SK-N-SH (cell line): ENCODE data around the gene BRI3BP. TPM values are rescaled to one million over a fixed set of nuclear protein-coding genes. Genes with fewer than 3 reads are reported as not detected.

Experiments used
- CTCF ChIA-PET: fragments of 300-600, 350-600 bp; formaldehyde crosslinking; extraction: SDS; loops from one replicate; lab custom pipeline; 2021; lab: Yijun Ruan, JAX
- POLR2A ChIA-PET: fragments of 350-600 bp; sonication (Branson Sonifier 250); formaldehyde crosslinking; extraction: SDS; loops from one replicate; lab custom pipeline; 2020; ENCODE audit warnings: antibody characterized with exemption, inconsistent platforms; lab: Yijun Ruan, JAX
- DNase-seq: peaks from one replicate; pipeline ENCODE4 v3.0.0; 2012
- H2AFZ ChIP-seq: fragments of 200-600 bp; sonication (generic); 2 replicates; pipeline ENCODE4 v1.8.1; 2016; ENCODE audit warnings: antibody characterized with exemption, mild to moderate bottlenecking, low read depth
- H3F3A ChIP-seq: fragments of 200-600 bp; sonication (generic); replicated peaks from 2 replicates; pipeline ENCODE3; 2016; ENCODE audit warnings: antibody characterized with exemption, mild to moderate bottlenecking; ENCODE audit not compliant: insufficient read depth
- H3K27ac ChIP-seq, 2 experiments: fragments of 200-500 bp in 1 of 2; fragments of 200-600 bp in 1 of 2; sonication (Bioruptor generic) in 1 of 2; sonication (generic), shearing (Covaris generic) in 1 of 2; 2 replicates each; pipeline versions ENCODE4 v1.5.1 to v1.6.1; 2014 to 2016; ENCODE audit warnings: low read depth in 2 of 2, inconsistent platforms in 1 of 2, low read length in 1 of 2, mild to moderate bottlenecking in 1 of 2, mixed read lengths in 1 of 2
- H3K27me3 ChIP-seq: fragments of 200-600 bp; sonication (generic), shearing (Covaris generic); 2 replicates; pipeline ENCODE4 v1.6.1; 2016; ENCODE audit warnings: mixed run types; ENCODE audit not compliant: insufficient read depth
- H3K36me3 ChIP-seq, 2 experiments: fragments of 200-500 bp in 1 of 2; fragments of 200-600 bp in 1 of 2; sonication (Bioruptor generic) in 1 of 2; sonication (generic) in 1 of 2; replicated peaks in 1 of 2; 2 replicates each; pipeline versions ENCODE3 to v1.5.1; 2014 to 2016; ENCODE audit warnings: low read length in 1 of 2, mild to moderate bottlenecking in 1 of 2; ENCODE audit not compliant: insufficient read depth in 2 of 2, control insufficient read depth in 1 of 2
- H3K4me1 ChIP-seq, 2 experiments: fragments of 200-500 bp in 1 of 2; fragments of 200-600 bp in 1 of 2; sonication (Bioruptor generic) in 1 of 2; sonication (generic), shearing (Covaris generic) in 1 of 2; 2 replicates each; pipeline versions ENCODE4 v1.5.1 to v1.6.1; 2014 to 2016; ENCODE audit warnings: low read depth in 1 of 2, low read length in 1 of 2, mixed run types in 1 of 2; ENCODE audit not compliant: insufficient read depth in 2 of 2, control insufficient read depth in 1 of 2
- H3K4me2 ChIP-seq: fragments of 200-600 bp; sonication (generic), shearing (Covaris generic); 2 replicates; pipeline ENCODE4 v1.6.1; 2017; ENCODE audit warnings: mixed run types
- H3K4me3 ChIP-seq, 2 experiments: fragments of 200-500 bp in 1 of 2; fragments of 200-600 bp in 1 of 2; sonication (Bioruptor generic) in 1 of 2; sonication (generic), shearing (Covaris generic) in 1 of 2; 2 replicates each; pipeline versions ENCODE4 v1.5.1 to v1.8.1; 2014 to 2016; ENCODE audit warnings: low read depth in 2 of 2, inconsistent platforms in 1 of 2, low read length in 1 of 2, mild to moderate bottlenecking in 1 of 2, mixed read lengths in 1 of 2, moderate library complexity in 1 of 2
- H3K79me2 ChIP-seq: fragments of 200-600 bp; sonication (generic); 2 replicates; pipeline ENCODE4 v1.8.1; 2017; ENCODE audit warnings: mild to moderate bottlenecking; ENCODE audit not compliant: insufficient read depth
- H3K9ac ChIP-seq: fragments of 200-600 bp; sonication (generic); 2 replicates; pipeline ENCODE4 v1.6.1; 2017; ENCODE audit warnings: mixed run types
- H3K9me2 ChIP-seq: fragments of 200-600 bp; sonication (generic); 2 replicates; pipeline ENCODE4 v1.6.1; 2017; ENCODE audit warnings: mixed run types
- H3K9me3 ChIP-seq: fragments of 200-600 bp; sonication (generic); 2 replicates; pipeline ENCODE4 v1.6.1; 2017; ENCODE audit warnings: mixed run types, mild to moderate bottlenecking, moderate library complexity
- H4K20me1 ChIP-seq: fragments of 200-600 bp; sonication (generic); 2 replicates; pipeline ENCODE4 v1.6.1; 2017; ENCODE audit warnings: mild to moderate bottlenecking, mixed run types; ENCODE audit not compliant: insufficient read depth
- ELF1 ChIP-seq: IDR thresholded peaks from 2 replicates; pipeline ENCODE4 v1.4.0; 2012
- FOSL2 ChIP-seq: IDR thresholded peaks from 2 replicates; pipeline ENCODE4 v1.4.0; 2012; ENCODE audit warnings: low read depth, mild to moderate bottlenecking, moderate library complexity, borderline replicate concordance
- FOXM1 ChIP-seq: IDR thresholded peaks from 2 replicates; pipeline ENCODE4 v1.4.0; 2012; ENCODE audit warnings: low read depth, mild to moderate bottlenecking
- GABPA ChIP-seq: IDR thresholded peaks from 2 replicates; pipeline ENCODE4 v1.4.0; 2012; ENCODE audit warnings: low read depth, mild to moderate bottlenecking
- JUND ChIP-seq: IDR thresholded peaks from 2 replicates; pipeline ENCODE4 v1.4.0; 2012
- NFIC ChIP-seq: IDR thresholded peaks from 2 replicates; pipeline ENCODE4 v1.4.0; 2012; ENCODE audit warnings: borderline replicate concordance
- NRF1 ChIP-seq: IDR thresholded peaks from 2 replicates; pipeline ENCODE4 v1.6.1; 2012; ENCODE audit warnings: low read depth, mild to moderate bottlenecking, low read length
- RCOR1 ChIP-seq: fragments of 150-350 bp; IDR thresholded peaks from 2 replicates; pipeline ENCODE4 v1.6.1; 2017; ENCODE audit warnings: antibody characterized with exemption, low read length
- REST ChIP-seq: IDR thresholded peaks from 2 replicates; pipeline ENCODE4 v1.6.1; 2012; ENCODE audit warnings: mild to moderate bottlenecking, low read depth, low read length, moderate library complexity
- RFX5 ChIP-seq: IDR thresholded peaks from 2 replicates; pipeline ENCODE4 v1.6.1; 2012; ENCODE audit warnings: mild to moderate bottlenecking, improper control_type of control experiment, low read length
- RXRA ChIP-seq: IDR thresholded peaks from 2 replicates; pipeline ENCODE4 v1.4.0; 2012; ENCODE audit warnings: low read depth, mild to moderate bottlenecking, borderline replicate concordance
- SMC3 ChIP-seq: IDR thresholded peaks from 2 replicates; pipeline ENCODE4 v1.6.1; 2012; ENCODE audit warnings: low read depth, low read length, improper control_type of control experiment
- TCF12 ChIP-seq: IDR thresholded peaks from 2 replicates; pipeline ENCODE4 v1.4.0; 2012
- TEAD4 ChIP-seq: IDR thresholded peaks from 2 replicates; pipeline ENCODE4 v1.4.0; 2012; ENCODE audit warnings: mild to moderate bottlenecking, borderline replicate concordance; ENCODE audit not compliant: insufficient read depth
- USF1 ChIP-seq: IDR thresholded peaks from 2 replicates; pipeline ENCODE4 v1.4.0; 2012; ENCODE audit warnings: low read depth, borderline replicate concordance
- WGBS: methylation state at CpG from one replicate; pipeline ENCODE4 v1.1.6; 2017; ENCODE audit warnings: low lambda C conversion rate; 5-methylcytosine and 5-hydroxymethylcytosine counted together
- polyA plus RNA-seq, 3 experiments: library from polyadenylated mRNA; depleted of rRNA; stranded (reverse); fragments of >200 nt; gene quantifications; 2 replicates each; pipeline ENCODE4 v1.2.3, GENCODE V29; 2012
- TF ChIP-seq, protein P1 (sequence below): fragments of 150-350 bp; IDR thresholded peaks from 2 replicates; pipeline ENCODE4 v1.6.1; 2016; ENCODE audit warnings: mild to moderate bottlenecking, low read depth, low read length
- TF ChIP-seq, protein P2 (sequence below): fragments of 200-600 bp; sonication (generic); IDR thresholded peaks from 2 replicates; pipeline ENCODE4 v1.6.1; 2017; ENCODE audit warnings: antibody characterized with exemption, mild to moderate bottlenecking, moderate library complexity
- TF ChIP-seq, protein P3 (sequence below): fragments of 150-350 bp; IDR thresholded peaks from 2 replicates; pipeline ENCODE4 v1.6.1; 2017; ENCODE audit warnings: antibody characterized with exemption, low read length, low read depth, borderline replicate concordance

The BRI3BP gene
- polyA plus RNA-seq, 1 of the 3 experiments (the other 2 are of a cell fraction) = 3.8 TPM

DNA sequence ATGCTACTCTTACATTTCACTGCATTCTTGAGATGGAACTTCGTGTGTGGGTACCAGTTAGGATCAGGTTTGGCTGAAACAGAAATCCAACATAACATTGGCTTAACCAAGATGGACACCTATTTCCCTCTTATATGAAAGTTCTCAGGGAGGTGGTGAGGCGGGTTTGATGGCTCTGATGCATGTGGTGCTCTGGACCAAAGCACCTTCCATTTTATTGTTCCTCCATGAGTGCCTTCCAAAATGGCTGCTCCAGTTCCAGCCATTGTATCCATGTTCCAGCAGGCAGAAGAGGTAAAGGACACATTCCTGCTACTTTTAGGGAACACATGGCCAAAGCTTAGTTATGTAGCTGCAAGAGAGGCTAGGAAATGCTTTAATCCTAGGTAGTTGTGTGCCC is 29.6 kb downstream of the BRI3BP start:
- ChIA-PET POLR2A (no interaction called here), CTCF (no interaction called here)
- Histone ChIP-seq H3K9me3 (no peaks in the 10 kb centered on the region), H3F3A (no peaks in the 10 kb centered on the region), H3K27ac (no peak overlapping the region), H3K79me2 (no peaks in the 10 kb centered on the region), H3K27me3 (no peaks in the 10 kb centered on the region), H3K4me3 (no peak overlapping the region), H3K36me3 (no peaks in the 10 kb centered on the region), H2AFZ (no peak overlapping the region), H3K4me2 (no peak overlapping the region), H4K20me1 (no peaks in the 10 kb centered on the region), H3K4me1 (no peaks in the 10 kb centered on the region), H3K9ac (no peak overlapping the region), H3K9me2 (no peaks in the 10 kb centered on the region)
- WGBS = 100% methylated on average over 2 of the region's 2 CpGs
- TF ChIP-seq GABPA = no peak
- TF ChIP-seq ELF1 = no peak
- no peak for TF ChIP-seq SMC3
- TF ChIP-seq REST = no peak
- TF ChIP-seq USF1 = no peak
- TF ChIP-seq NFIC = no peak
- DNase-seq = no peak

DNA sequence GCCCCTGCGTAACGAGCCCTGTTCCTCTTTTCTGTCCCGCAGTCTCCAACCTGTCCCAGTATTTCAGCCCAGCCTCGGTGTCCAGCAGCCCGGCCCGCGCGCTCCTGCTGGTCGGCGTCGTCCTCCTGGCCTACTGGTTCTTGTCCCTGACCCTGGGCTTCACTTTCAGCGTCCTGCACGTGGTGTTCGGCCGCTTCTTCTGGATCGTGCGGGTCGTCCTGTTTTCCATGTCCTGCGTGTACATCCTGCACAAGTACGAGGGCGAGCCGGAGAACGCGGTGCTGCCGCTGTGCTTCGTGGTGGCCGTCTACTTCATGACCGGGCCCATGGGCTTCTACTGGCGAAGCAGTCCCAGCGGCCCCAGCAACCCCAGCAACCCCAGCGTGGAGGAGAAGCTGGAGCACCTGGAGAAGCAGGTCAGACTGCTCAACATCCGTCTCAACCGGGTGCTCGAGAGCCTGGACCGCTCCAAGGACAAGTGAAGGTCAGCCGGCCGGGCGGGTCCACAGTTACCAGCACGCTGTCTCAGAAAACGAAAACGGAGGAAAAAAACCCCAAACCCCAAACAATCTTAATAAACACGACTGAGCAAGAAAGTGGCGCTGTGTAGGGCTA is 31.6 kb downstream of the BRI3BP start:
- CTCF ChIA-PET = no interaction called here
- Histone ChIP-seq H3K4me2 (no peak overlapping the region), H2AFZ (no peak overlapping the region), H3F3A (peaks cover 3% of the 10 kb centered on the region), H3K4me1 (peaks cover 0 to 2% of the 10 kb centered on the region in 2 experiments; a peak in 1 of 4 replicates), H3K27me3 (no peaks in the 10 kb centered on the region), H4K20me1 (no peaks in the 10 kb centered on the region), H3K9ac (no peak overlapping the region), H3K9me2 (no peaks in the 10 kb centered on the region), H3K27ac (no peak overlapping the region), H3K4me3 (no peak overlapping the region), H3K36me3 (no peaks in the 10 kb centered on the region), H3K9me3 (no peaks in the 10 kb centered on the region), H3K79me2 (no peaks in the 10 kb centered on the region)
- POLR2A ChIA-PET = no interaction called here
- DNase-seq = no peak
- 95% methylated on average over 42 of the region's 43 CpGs for WGBS
- TF ChIP-seq FOSL2 = no peak
- no peak for TF ChIP-seq JUND
- no peak for TF ChIP-seq RCOR1
- TF ChIP-seq RXRA = no peak
- TF ChIP-seq ELF1 = no peak
- TF ChIP-seq, protein P1, sequence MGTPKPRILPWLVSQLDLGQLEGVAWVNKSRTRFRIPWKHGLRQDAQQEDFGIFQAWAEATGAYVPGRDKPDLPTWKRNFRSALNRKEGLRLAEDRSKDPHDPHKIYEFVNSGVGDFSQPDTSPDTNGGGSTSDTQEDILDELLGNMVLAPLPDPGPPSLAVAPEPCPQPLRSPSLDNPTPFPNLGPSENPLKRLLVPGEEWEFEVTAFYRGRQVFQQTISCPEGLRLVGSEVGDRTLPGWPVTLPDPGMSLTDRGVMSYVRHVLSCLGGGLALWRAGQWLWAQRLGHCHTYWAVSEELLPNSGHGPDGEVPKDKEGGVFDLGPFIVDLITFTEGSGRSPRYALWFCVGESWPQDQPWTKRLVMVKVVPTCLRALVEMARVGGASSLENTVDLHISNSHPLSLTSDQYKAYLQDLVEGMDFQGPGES = no peak
- TF ChIP-seq, protein P2, sequence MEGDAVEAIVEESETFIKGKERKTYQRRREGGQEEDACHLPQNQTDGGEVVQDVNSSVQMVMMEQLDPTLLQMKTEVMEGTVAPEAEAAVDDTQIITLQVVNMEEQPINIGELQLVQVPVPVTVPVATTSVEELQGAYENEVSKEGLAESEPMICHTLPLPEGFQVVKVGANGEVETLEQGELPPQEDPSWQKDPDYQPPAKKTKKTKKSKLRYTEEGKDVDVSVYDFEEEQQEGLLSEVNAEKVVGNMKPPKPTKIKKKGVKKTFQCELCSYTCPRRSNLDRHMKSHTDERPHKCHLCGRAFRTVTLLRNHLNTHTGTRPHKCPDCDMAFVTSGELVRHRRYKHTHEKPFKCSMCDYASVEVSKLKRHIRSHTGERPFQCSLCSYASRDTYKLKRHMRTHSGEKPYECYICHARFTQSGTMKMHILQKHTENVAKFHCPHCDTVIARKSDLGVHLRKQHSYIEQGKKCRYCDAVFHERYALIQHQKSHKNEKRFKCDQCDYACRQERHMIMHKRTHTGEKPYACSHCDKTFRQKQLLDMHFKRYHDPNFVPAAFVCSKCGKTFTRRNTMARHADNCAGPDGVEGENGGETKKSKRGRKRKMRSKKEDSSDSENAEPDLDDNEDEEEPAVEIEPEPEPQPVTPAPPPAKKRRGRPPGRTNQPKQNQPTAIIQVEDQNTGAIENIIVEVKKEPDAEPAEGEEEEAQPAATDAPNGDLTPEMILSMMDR = no peak
- no peak for TF ChIP-seq TEAD4
- no peak for TF ChIP-seq TCF12
- TF ChIP-seq USF1 = no peak
- TF ChIP-seq, protein P3, sequence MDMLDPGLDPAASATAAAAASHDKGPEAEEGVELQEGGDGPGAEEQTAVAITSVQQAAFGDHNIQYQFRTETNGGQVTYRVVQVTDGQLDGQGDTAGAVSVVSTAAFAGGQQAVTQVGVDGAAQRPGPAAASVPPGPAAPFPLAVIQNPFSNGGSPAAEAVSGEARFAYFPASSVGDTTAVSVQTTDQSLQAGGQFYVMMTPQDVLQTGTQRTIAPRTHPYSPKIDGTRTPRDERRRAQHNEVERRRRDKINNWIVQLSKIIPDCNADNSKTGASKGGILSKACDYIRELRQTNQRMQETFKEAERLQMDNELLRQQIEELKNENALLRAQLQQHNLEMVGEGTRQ = no peak
- no peak for TF ChIP-seq RFX5
- no peak for TF ChIP-seq NFIC
- no peak for TF ChIP-seq SMC3
- TF ChIP-seq FOXM1 = no peak
- no peak for TF ChIP-seq NRF1
